Peyer's patch (tissue), 4 donors: ENCODE data around the gene ATL1.
A peak's percentile ranks its signal among the peaks of the same experiment; 100 is the strongest.

Experiments
- POLR2A ChIP-seq, 2 donors: fragments of 450-650 bp; IDR thresholded peaks; one replicate each; pipeline ENCODE4 v1.5.1; 2017; ENCODE audit warnings: antibody characterized with exemption in 2 of 2, mild to moderate bottlenecking in 2 of 2, moderate library complexity in 2 of 2
- TF ChIP-seq, protein P1 (sequence below), 6 experiments: fragments of 450-650 bp in 4 of 6; fragments of 200-600 bp in 2 of 6; sonication (generic) in 1 of 6; IDR thresholded peaks; one replicate each; pipeline ENCODE4 v1.5.1; 2017 to 2019; ENCODE audit warnings: antibody characterized with exemption in 6 of 6, mild to moderate bottlenecking in 3 of 6, moderate library complexity in 1 of 6

DNA sequence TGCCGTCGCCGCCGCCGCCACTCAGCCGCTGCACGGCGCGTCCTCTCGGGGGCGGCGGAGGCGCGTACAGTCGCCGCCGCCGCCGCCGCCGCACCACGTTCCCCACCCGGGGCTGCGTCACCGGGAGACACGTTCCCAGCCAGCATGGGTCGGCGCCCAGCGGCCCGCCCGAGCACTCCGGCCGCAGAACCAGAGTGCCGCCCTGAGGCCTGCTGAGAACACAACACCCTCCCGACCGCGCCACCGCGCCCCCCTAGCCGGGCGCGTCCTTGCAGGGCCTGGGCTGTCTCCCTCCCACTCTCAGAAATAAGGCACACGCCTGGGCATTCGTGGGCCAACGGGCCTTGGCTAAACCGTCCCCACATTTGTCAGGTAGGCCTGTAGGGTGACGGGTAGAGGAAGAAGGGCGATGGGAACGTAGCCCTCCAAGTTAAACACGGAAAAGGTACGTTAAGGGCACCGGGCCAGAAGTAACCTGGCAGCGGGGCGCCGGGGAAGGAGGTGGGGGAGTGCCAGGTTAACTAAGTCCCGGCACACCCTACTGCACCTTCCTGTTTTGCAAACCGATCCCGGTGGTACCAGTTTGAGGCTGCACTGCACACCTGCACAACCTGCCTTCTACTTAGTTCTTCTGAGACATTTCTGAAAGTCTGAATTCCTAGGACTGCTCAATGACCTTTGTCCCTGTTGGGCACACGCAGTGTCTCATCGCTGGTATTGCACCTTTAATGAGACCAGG lies 27.3 kb upstream of the ATL1 start, which contains the start of gene MAP4K5:
- TF ChIP-seq, protein P1, sequence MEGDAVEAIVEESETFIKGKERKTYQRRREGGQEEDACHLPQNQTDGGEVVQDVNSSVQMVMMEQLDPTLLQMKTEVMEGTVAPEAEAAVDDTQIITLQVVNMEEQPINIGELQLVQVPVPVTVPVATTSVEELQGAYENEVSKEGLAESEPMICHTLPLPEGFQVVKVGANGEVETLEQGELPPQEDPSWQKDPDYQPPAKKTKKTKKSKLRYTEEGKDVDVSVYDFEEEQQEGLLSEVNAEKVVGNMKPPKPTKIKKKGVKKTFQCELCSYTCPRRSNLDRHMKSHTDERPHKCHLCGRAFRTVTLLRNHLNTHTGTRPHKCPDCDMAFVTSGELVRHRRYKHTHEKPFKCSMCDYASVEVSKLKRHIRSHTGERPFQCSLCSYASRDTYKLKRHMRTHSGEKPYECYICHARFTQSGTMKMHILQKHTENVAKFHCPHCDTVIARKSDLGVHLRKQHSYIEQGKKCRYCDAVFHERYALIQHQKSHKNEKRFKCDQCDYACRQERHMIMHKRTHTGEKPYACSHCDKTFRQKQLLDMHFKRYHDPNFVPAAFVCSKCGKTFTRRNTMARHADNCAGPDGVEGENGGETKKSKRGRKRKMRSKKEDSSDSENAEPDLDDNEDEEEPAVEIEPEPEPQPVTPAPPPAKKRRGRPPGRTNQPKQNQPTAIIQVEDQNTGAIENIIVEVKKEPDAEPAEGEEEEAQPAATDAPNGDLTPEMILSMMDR (IDR thresholded peaks at IDR 0.05): peak; percentile 72 to 99 (median 88)
- TF ChIP-seq POLR2A (IDR thresholded peaks at IDR 0.05): peak; percentile 58 to 68
